K562 (cell line): ENCODE measurements around the gene SEMA3F. TPM values are rescaled to one million over a fixed set of nuclear protein-coding genes. Genes with fewer than 3 reads are reported as not detected.
A peak's percentile ranks its signal among the peaks of the same experiment; 100 is the strongest.

Source experiments
- ATAC-seq: fragments of 200-7000 bp; cut with Tn5 transposase; 3 replicates; pipeline ENCODE4 v1.9.1; 2020; ENCODE audit warnings: moderate library complexity
- BruUV-seq: library from RNA; stranded (reverse); fragments of 400-500 nt; replicated peaks from 2 replicates; lab custom pipeline; 2021; lab: Mats Ljungman, UMichigan
- CTCF ChIA-PET: fragments of 300-600 bp; formaldehyde crosslinking; extraction: SDS; loops from one replicate; lab custom pipeline; 2021; ENCODE audit warnings: low intra/inter-chr PET ratio; lab: Yijun Ruan, JAX
- POLR2A ChIA-PET: fragments of 300-600, 350-650 bp; sonication (Branson Sonifier 250); formaldehyde crosslinking; extraction: SDS; loops from one replicate; lab custom pipeline; 2021; ENCODE audit warnings: antibody characterized with exemption, inconsistent platforms; lab: Yijun Ruan, JAX
- DNase-seq, 4 experiments: peaks; one replicate each; pipeline versions ENCODE4 v3.0.0 to v3.0.0-alpha.2; 2011 to 2018; ENCODE audit warnings: low spot score in 3 of 4, mixed read lengths in 3 of 4; ENCODE audit errors: extremely low read depth in 1 of 4
- FAIRE-seq: peaks from 2 replicates; lab custom pipeline; 2011; peaks lifted over from hg19 to GRCh38; lab: Jason Lieb, UNC
- H2AFZ ChIP-seq: 2 replicates; pipeline ENCODE4 v1.6.0; 2011; ENCODE audit warnings: low read depth, low read length, control low read depth, inconsistent platforms
- H3K27ac ChIP-seq: fragments of 200-600 bp; 3 replicates; pipeline ENCODE4 v1.8.0; 2011; ENCODE audit warnings: low read depth, mild to moderate bottlenecking, control low read depth, inconsistent platforms, low read length, moderate library complexity, mixed read lengths; ENCODE audit errors: extremely low read depth
- H3K27me3 ChIP-seq, 2 experiments: fragments of 300-600 bp in 1 of 2; 2 replicates in 1 of 2; 3 replicates in 1 of 2; pipeline versions ENCODE4 v1.6.0 to v1.8.0; 2011; ENCODE audit warnings: inconsistent platforms in 2 of 2, low read length in 2 of 2, mild to moderate bottlenecking in 1 of 2, mixed read lengths in 1 of 2, moderate library complexity in 1 of 2; ENCODE audit not compliant: control insufficient read depth in 2 of 2, insufficient read depth in 2 of 2
- H3K36me3 ChIP-seq: fragments of 300-600 bp; 3 replicates; pipeline ENCODE4 v1.8.0; 2011; ENCODE audit warnings: mild to moderate bottlenecking, low read length, inconsistent platforms; ENCODE audit not compliant: control insufficient read depth, insufficient read depth
- H3K4me1 ChIP-seq, 2 experiments: fragments of 200-600 bp in 1 of 2; replicated peaks in 1 of 2; 2 replicates in 1 of 2; 3 replicates in 1 of 2; pipeline versions ENCODE4 v1.5.1 to v1.8.0; 2011; ENCODE audit warnings: inconsistent platforms in 2 of 2, low read length in 2 of 2, mild to moderate bottlenecking in 1 of 2, mixed read lengths in 1 of 2, moderate library complexity in 1 of 2; ENCODE audit not compliant: control insufficient read depth in 2 of 2, insufficient read depth in 2 of 2
- H3K4me2 ChIP-seq: 2 replicates; pipeline ENCODE4 v1.6.1; 2011; ENCODE audit warnings: low read length, control low read depth, inconsistent platforms, mixed read lengths; ENCODE audit not compliant: insufficient read depth
- H3K4me3 ChIP-seq: fragments of 200-600 bp; sonication (generic), shearing (Covaris generic); 2 replicates; pipeline ENCODE4 v1.5.1; 2016; ENCODE audit warnings: control low read depth, inconsistent platforms
- H3K79me2 ChIP-seq: fragments of 200-600 bp; 3 replicates; pipeline ENCODE4 v1.8.0; 2011; ENCODE audit warnings: low read length, inconsistent platforms; ENCODE audit not compliant: control insufficient read depth, insufficient read depth
- H3K9ac ChIP-seq, 2 experiments: 2 replicates each; pipeline versions ENCODE4 v1.6.0 to v1.6.1; 2011; ENCODE audit warnings: low read depth in 2 of 2, low read length in 2 of 2, control low read depth in 1 of 2, inconsistent platforms in 1 of 2, mild to moderate bottlenecking in 1 of 2, mixed read lengths in 1 of 2; ENCODE audit not compliant: insufficient read depth in 1 of 2
- H3K9me1 ChIP-seq: one replicate; pipeline ENCODE4 v1.6.0; 2011; ENCODE audit warnings: inconsistent platforms, mild to moderate bottlenecking, low read length, moderate library complexity; ENCODE audit not compliant: control insufficient read depth, insufficient read depth
- H3K9me3 ChIP-seq: replicated peaks from 2 replicates; pipeline ENCODE4 v1.5.1; 2011; ENCODE audit warnings: low read depth, low read length, inconsistent platforms; ENCODE audit not compliant: control insufficient read depth, insufficient read depth
- H4K20me1 ChIP-seq: replicated peaks from 2 replicates; pipeline ENCODE4 v1.6.1; 2011; ENCODE audit warnings: low read length, inconsistent platforms, mixed read lengths; ENCODE audit not compliant: control insufficient read depth, insufficient read depth
- FOXK1 ChIP-seq: sonication (generic); formaldehyde crosslinking; IDR thresholded peaks from 2 replicates; pipeline ENCODE4 v1.8.0; 2022; ENCODE audit warnings: missing genetic modification reagents, mild to moderate bottlenecking, borderline replicate concordance
- SIRT6 ChIP-seq: IDR thresholded peaks from one replicate; pipeline ENCODE4 v1.6.1; 2012; ENCODE audit warnings: low read depth, mild to moderate bottlenecking, control low read depth, inconsistent platforms, low read length, moderate library complexity
- STAT5B ChIP-seq: fragments of 250-450 bp; sonication (Bioruptor Pico); IDR thresholded peaks from 2 replicates; pipeline ENCODE4 v1.8.0; 2021; ENCODE audit warnings: mild to moderate bottlenecking, inconsistent platforms
- WGBS: fragments of 100-300 bp; shearing (Covaris generic); methylation state at CpG from one replicate; pipeline ENCODE4 v1.1.6; 2016; ENCODE audit warnings: low coverage, mixed read lengths; ENCODE audit not compliant: insufficient coverage; ENCODE audit errors: missing lambda C conversion rate; 5-methylcytosine and 5-hydroxymethylcytosine counted together
- in situ Hi-C: fragments of 300-500 bp; cut with MboI; formaldehyde crosslinking; loops from 4 replicates; pipeline ENCODE4 v1.15.0; 2018; ENCODE audit warnings: inconsistent platforms, mixed read lengths
- intact Hi-C: fragments of 100-400 bp; cut with micrococcal nuclease; formaldehyde crosslinking; loops from 2 replicates; pipeline ENCODE4 v1.14.2; 2022
- polyA plus RNA-seq, 8 experiments: library from polyadenylated mRNA; depleted of rRNA in 4 of 8; stranded (reverse) in 5 of 8; unstranded in 3 of 8; fragments of >200 nt; fragmentation: Nextera tagmentation in 2 of 8; fragmentation: Illumina TruSeq in 1 of 8; extraction: Ambion mirVana in 2 of 8; extraction: Trizol in 1 of 8; gene quantifications; 2 replicates each; pipeline versions ENCODE4 v1.2.1 to v1.2.3, GENCODE V29; 2011 to 2014; ENCODE audit warnings: inconsistent platforms in 1 of 8, missing spikeins in 1 of 8
- total RNA-seq, 7 experiments: library from RNA; depleted of rRNA in 6 of 7; stranded (reverse); fragments of >200 nt in 6 of 7; fragmentation: Illumina TruSeq in 2 of 7; extraction: Trizol in 2 of 7; gene quantifications; 2 replicates each; pipeline versions ENCODE4 v1.2.1 to v1.2.3, GENCODE V29; 2011 to 2021; ENCODE audit warnings: low replicate concordance in 1 of 7
- TF ChIP-seq, protein P1 (sequence below): sonication (generic); formaldehyde crosslinking; IDR thresholded peaks from 2 replicates; pipeline ENCODE4 v1.8.1; 2023; ENCODE audit warnings: mild to moderate bottlenecking, missing genetic modification reagents
- TF ChIP-seq, protein P2 (sequence below): fragments of 150-350 bp; conservative IDR thresholded peaks from 2 replicates; pipeline ENCODE4 v1.6.1; 2014; ENCODE audit warnings: low read length
- TF ChIP-seq, protein P3 (sequence below): fragments of 200-400 bp; formaldehyde crosslinking; IDR thresholded peaks from 2 replicates; pipeline ENCODE4 v1.6.1; 2017; ENCODE audit warnings: mild to moderate bottlenecking, low read depth, low read length, moderate library complexity

The SEMA3F gene
- total and polyA plus RNA-seq, 9 of the 15 experiments (the other 6 are each of a cell fraction or from before 2014, with no cell fraction given): 0.58 to 3.0 (median 2.0) TPM; not detected in 2

DNA sequence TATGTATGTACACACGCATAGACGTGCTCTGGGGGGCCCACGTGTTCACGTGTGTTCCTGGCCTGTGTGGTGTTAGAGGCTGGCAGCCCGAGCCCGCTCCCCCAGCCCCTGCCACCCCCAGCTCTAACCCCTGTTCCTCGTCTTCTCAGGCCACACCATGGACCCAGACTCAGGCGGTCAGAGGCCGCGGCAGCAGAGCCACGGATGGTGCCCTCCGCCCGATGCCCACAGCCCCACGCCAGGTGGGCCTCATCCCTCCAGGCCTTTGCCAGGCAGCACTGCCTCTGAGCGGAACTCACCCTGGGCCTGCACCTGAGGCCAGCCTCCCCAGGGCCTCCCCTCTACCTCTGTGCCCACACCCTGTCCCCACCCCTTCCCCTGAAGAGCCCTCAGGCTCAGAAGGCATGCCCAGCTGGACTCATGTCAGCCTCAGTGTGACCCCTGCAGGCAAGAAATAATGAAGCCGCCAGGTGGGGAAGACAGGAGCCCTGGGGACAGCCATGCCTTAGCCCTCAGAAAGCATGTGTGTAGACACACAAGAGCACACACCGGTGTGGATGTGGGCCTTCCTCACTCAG lies 19.9 kb downstream of the SEMA3F start:
- no peak overlapping the region for H3K4me2 ChIP-seq
- H3K79me2 ChIP-seq: no peaks in the 10 kb centered on the region
- no peak overlapping the region for H3K9ac ChIP-seq
- in situ Hi-C loops: no loop called here
- no peaks in the 10 kb centered on the region for H3K9me3 ChIP-seq
- 61% methylated on average over 9 of the region's 17 CpGs for WGBS
- no peak for DNase-seq
- H3K9me1 ChIP-seq: no peaks in the 10 kb centered on the region
- H2AFZ ChIP-seq: no peak overlapping the region
- TF ChIP-seq, protein P1, sequence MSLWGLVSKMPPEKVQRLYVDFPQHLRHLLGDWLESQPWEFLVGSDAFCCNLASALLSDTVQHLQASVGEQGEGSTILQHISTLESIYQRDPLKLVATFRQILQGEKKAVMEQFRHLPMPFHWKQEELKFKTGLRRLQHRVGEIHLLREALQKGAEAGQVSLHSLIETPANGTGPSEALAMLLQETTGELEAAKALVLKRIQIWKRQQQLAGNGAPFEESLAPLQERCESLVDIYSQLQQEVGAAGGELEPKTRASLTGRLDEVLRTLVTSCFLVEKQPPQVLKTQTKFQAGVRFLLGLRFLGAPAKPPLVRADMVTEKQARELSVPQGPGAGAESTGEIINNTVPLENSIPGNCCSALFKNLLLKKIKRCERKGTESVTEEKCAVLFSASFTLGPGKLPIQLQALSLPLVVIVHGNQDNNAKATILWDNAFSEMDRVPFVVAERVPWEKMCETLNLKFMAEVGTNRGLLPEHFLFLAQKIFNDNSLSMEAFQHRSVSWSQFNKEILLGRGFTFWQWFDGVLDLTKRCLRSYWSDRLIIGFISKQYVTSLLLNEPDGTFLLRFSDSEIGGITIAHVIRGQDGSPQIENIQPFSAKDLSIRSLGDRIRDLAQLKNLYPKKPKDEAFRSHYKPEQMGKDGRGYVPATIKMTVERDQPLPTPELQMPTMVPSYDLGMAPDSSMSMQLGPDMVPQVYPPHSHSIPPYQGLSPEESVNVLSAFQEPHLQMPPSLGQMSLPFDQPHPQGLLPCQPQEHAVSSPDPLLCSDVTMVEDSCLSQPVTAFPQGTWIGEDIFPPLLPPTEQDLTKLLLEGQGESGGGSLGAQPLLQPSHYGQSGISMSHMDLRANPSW (CRISPR knock-in tag): no peak
- TF ChIP-seq SIRT6: no peak
- TF ChIP-seq, protein P2, sequence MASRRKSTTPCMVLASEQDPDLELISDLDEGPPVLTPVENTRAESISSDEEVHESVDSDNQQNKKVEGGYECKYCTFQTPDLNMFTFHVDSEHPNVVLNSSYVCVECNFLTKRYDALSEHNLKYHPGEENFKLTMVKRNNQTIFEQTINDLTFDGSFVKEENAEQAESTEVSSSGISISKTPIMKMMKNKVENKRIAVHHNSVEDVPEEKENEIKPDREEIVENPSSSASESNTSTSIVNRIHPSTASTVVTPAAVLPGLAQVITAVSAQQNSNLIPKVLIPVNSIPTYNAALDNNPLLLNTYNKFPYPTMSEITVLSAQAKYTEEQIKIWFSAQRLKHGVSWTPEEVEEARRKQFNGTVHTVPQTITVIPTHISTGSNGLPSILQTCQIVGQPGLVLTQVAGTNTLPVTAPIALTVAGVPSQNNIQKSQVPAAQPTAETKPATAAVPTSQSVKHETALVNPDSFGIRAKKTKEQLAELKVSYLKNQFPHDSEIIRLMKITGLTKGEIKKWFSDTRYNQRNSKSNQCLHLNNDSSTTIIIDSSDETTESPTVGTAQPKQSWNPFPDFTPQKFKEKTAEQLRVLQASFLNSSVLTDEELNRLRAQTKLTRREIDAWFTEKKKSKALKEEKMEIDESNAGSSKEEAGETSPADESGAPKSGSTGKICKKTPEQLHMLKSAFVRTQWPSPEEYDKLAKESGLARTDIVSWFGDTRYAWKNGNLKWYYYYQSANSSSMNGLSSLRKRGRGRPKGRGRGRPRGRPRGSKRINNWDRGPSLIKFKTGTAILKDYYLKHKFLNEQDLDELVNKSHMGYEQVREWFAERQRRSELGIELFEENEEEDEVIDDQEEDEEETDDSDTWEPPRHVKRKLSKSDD: no peak
- no peak for TF ChIP-seq STAT5B
- TF ChIP-seq, protein P3, sequence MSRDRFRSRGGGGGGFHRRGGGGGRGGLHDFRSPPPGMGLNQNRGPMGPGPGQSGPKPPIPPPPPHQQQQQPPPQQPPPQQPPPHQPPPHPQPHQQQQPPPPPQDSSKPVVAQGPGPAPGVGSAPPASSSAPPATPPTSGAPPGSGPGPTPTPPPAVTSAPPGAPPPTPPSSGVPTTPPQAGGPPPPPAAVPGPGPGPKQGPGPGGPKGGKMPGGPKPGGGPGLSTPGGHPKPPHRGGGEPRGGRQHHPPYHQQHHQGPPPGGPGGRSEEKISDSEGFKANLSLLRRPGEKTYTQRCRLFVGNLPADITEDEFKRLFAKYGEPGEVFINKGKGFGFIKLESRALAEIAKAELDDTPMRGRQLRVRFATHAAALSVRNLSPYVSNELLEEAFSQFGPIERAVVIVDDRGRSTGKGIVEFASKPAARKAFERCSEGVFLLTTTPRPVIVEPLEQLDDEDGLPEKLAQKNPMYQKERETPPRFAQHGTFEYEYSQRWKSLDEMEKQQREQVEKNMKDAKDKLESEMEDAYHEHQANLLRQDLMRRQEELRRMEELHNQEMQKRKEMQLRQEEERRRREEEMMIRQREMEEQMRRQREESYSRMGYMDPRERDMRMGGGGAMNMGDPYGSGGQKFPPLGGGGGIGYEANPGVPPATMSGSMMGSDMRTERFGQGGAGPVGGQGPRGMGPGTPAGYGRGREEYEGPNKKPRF: no peak
- no peak for TF ChIP-seq FOXK1
- TF ChIP-seq, all 486 proteins: peak for 0
- Histone ChIP-seq H3K4me1 (peaks cover 0 to 30% of the 10 kb centered on the region in 2 experiments; a peak in 3 of 5 replicates), H3K36me3 (no peaks in the 10 kb centered on the region), H3K27me3 (no peaks in the 10 kb centered on the region), H3K4me3 (no peak overlapping the region), H4K20me1 (no peaks in the 10 kb centered on the region), H3K27ac (no peak overlapping the region)
- FAIRE-seq (no peak), ATAC-seq (peak; percentile 19; the same call in 1 of the 3 replicates)
- POLR2A ChIA-PET: interaction anchor here (0.7 kb wide), 1 partner anchor 54 kb away, joined by 3 read pairs; no protein-coding TSS in a partner anchor
- CTCF ChIA-PET: no interaction called here
- no TSS peak for BruUV-seq
- intact Hi-C loops: no loop called here
